ENCODE measurements around the gene B4GALT6.

B4GALT6 gene

GRCh38 chr18:31631526-31631925, 52.9 kb downstream of the B4GALT6 start:
- no peak for DNase-seq

DNA sequence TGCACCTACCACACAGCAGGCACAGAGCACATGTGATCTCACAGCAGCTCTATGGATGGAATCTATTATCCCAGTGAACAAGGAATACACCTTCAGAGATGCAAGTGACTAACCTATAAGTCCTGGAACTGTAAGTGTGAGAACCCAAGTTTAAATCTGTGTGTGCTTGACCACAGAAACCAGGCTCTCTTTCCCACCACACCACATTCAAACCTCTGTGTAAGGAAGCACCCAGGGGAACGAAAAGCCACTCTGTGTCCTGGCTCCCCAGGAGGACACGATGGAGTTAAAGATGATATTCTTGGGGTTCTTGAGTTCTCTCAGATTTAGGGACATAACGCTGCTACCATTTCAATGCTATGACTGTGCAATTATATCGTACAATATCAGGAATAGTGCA, 53.8 kb downstream of the B4GALT6 start:
- no peak for DNase-seq

GRCh38 chr18:31626409-31626808, 58.0 kb downstream of the B4GALT6 start:
- peak; percentile 10 for DNase-seq

DNA sequence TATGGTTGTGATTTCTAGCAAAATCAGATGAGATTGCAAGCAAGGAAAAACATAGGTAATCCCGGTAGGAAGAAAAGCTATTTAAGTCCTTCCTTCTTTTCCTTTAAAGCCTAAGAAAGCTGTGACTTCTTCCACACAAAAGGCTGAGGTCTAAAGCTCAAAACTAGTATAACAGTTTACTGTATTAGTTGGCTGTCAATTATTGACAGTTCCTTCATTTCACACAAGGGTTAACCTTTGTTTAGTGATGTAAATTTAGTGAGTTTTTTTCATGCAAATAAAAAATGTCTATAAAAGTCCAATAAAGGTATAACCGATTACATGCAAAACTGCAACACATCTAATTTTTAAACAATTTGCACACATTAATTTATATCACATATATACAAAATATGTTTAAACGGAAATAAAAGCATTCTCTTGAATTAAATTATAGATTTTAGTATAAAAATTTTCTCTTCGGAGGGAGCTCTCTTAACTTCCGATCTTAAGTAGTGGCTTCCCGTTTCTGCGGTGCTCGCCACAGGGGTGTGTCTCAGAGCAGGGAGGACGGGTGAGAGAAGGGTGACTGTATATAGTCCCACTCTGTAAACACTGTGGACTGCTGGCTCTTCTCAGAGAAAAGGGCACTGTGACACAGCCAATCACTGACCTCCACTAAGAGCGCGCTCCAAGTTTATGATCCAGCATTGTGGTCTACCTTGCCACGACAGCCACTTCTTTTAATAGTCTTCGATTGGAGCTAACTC, 59.3 kb downstream of the B4GALT6 start:
- DNase-seq = no peak

DNA sequence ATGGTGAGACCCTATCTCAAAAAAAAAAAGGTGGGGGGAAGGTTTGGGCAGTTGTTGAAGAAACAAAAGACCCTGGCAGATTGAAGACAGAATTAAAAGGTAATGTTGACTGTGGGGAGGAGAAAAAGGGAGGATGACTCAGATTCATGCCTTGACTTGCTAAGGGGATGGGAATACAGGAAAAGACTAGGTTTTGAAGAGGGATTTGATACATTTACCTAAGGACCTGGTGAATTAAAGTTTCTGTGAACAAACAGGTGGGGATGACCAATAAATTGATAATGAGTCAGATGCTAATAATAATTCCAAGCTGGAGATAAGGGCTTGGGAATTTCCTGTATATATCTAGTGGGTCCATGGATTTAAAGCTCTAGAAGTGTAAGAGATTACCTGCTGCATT, 65.1 kb downstream of the B4GALT6 start:
- no peak for DNase-seq

DNA sequence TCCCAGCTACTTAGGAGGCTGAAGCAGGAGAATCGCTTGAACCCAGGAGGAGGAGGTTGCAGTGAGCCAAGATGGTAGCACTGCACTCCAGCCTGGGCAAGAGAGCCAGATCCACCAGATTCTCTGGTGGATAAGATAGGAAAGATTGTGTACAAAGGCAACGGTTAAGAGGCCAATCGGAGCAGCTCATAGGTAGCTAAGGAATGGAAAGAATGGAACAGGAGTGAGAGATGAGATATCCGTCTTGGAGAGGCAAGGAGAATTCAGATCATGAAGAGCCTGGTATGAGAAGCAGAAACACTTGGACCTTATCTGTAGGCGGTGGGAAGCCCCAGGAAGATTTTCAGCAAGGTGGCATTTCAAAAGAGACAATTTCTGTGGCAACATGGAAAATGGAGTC, 65.6 kb downstream of the B4GALT6 start:
- DNase-seq = no peak

DNA sequence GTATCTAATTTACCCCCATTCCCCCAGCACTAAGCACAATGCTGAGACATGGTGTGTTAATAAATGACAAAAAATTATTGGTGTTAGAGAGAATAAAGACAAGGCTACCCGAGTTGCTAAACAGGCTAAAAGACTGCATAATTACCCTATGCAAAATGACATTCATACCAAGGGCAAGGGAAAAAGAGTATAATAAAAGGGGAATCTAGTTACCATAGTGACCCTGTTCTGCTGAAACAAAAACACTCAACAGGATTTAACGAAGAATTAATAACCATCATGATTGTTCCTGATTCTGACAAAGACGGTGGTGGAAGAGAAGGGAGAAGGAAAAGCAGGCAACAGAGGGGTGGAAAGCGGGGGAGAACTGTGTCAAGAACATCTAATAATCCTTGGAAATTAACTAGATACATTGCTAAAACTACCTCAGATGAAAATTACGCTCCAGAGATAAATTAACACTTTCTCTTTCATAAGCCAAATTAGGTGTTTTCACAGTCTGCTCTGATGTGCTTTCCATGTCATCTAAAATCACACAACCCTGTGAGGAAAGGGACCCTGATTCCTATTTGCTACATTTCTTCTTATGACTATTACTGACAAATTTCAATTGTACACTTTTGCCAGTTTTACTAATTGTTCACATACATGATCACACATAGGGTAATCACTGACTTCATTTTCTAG, 67.2 kb downstream of the B4GALT6 start:
- no peak for DNase-seq

GRCh38 chr18:31616586-31616985, 67.8 kb downstream of the B4GALT6 start:
- DNase-seq = no peak

GRCh38 chr18:31614044-31614443, 70.3 kb downstream of the B4GALT6 start:
- no peak for DNase-seq

GRCh38 chr18:31612124-31612523, 72.3 kb downstream of the B4GALT6 start:
- no peak for DNase-seq

DNA sequence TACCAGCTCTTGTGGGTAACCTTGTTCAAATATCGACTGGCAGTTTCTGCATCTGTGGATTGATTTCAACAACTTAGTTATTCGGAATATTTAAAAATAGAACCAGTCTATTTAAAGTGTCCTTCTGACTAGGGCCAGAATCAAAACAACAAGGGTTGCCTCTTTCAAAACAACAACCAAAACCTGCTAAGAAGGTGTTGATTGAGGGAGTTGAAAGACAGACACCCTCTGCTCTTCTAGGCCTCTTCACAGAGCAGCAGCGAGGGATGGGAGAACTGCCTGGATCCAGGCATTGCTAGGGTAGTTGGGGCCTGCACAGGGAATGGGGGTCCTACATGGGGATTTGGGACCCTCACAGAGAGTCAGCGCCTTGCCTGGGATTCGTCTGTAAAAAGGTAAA, 72.9 kb downstream of the B4GALT6 start:
- DNase-seq = no peak

- peak; percentile 36 for DNase-seq
Observed at GRCh38 chr18:31610286-31611205, 73.8 kb downstream of the B4GALT6 start.

- DNase-seq = no peak
Observed at GRCh38 chr18:31609886-31610285, 74.5 kb downstream of the B4GALT6 start.

DNA sequence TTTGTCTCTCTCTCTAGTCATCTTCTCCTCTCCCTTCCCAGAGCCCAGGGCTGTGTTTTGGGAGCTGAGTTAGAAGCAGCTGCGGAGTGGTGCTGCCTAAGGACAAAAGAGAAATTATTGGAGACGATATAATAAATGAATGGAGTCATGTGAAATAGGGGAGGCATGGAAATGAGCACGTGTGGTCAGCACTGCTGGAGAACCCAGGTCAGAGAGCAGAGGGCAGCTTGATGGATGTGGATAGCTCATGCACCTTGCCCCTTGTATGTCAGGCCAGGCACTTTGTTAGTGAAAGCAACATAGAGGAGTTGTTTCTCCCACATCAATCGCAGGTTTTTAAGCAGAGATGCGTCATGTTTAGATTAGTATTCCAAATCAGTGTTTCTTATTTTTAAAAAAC, 77.0 kb downstream of the B4GALT6 start:
- no peak for DNase-seq

DNA sequence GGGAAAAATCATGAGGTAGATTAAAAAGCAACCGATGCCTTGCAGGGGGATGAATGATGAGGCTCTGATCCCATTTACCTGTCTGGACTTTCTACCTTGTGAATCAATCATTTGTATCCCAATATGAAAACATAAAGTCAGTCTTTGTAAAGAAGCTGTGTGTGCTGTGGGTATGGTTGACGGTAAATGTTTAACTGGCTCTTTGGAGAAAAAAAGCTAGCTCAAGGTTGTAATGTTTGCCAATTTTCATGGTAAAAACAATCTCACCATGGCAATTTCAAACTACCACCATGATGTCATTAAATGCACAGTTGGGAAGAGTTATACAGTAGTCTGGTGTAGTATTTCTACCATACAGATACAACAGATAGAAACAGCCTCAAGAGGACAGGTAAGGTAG, 78.1 kb downstream of the B4GALT6 start:
- DNase-seq = no peak

- DNase-seq = no peak
Observed at GRCh38 chr18:31603315-31603714, 81.1 kb downstream of the B4GALT6 start.

- DNase-seq = no peak
Observed at GRCh38 chr18:31598021-31598805, 86.2 kb downstream of the B4GALT6 start.

DNA sequence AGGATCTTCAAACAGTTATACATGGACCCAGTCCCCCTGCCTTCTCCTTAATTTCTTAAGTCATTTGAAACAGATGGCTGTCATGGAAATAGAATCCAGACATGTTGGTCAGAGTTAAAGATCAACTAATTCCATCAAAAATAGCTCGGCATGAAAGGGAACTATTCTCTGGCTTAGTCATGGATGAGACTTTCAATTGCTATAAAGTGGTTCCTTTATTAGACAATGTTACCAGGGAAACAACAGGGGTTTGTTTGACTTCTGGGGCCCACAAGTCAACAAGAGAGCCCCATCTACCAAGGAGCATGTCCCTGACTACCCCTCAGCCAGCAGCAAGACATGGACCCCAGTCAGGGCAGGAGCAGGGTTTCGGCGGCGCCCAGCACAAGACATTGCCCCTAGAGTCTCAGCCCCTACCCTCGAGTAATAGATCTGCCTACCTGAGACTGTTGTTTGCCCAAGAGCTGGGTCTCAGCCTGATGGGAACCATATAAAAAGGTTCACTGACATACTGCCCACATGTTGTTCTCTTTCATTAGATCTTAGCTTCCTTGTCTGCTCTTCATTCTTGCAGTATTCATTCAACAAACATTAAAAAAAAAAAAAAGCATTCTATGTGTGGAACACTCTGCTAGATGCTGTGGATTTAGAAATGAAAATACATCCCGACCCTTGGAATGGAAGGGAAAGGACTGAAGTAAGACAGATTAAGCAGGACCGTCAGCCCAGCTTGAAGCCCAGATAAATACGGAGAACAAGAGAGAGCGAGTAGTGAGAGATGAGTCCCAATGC, 88.1 kb downstream of the B4GALT6 start:
- DNase-seq = no peak

- no peak for DNase-seq
Observed at GRCh38 chr18:31595121-31595771, 89.1 kb downstream of the B4GALT6 start.

GRCh38 chr18:31592506-31593157, 91.7 kb downstream of the B4GALT6 start:
- no peak for DNase-seq

- no peak for DNase-seq
Observed at GRCh38 chr18:31591628-31592027, 92.8 kb downstream of the B4GALT6 start, which contains the start of gene TTR. TTR (plus strand) TSS chr18:31591877; CDS start chr18:31591903, 26 bp downstream.

Data from hematopoietic multipotent progenitor cell treated with erythropoietin and hydrocortisone succinate and interleukin-3 and kit ligand, for 8 days (in vitro differentiated cells).